Measurements from ENCODE around the gene RWDD3. TPM values are rescaled to one million over a fixed set of nuclear protein-coding genes. Genes with fewer than 3 reads are reported as not detected.

The RWDD3 gene
- polyA plus RNA-seq, 1 donor (not counting 4 experiments of a cell fraction or from before 2014, with no cell fraction given): 15.0 TPM

GRCh38 chr1:95245029-95245428, 11.0 kb downstream of the RWDD3 start:
- TF ChIP-seq CTCF (optimal IDR thresholded peaks at IDR 0.05 in 1 of 3, IDR thresholded peaks at IDR 0.05 in 1 of 3, conservative IDR thresholded peaks at IDR 0.05 in 1 of 3; ENCODE audit: extremely low read depth in 1 of 3, insufficient read depth in 2 of 3, low read length in 3 of 3): no peak
- TF ChIP-seq EZH2 (IDR thresholded peaks at IDR 0.05; ENCODE audit: low read length): no peak
- FAIRE-seq (no peak), DNase-seq (ENCODE audit: low read depth, low spot score) (no peak)
- no peak overlapping the region for H3K4me3 ChIP-seq (ENCODE audit: control insufficient read depth in 2 of 3, extremely low read depth in 1 of 3, insufficient read depth in 2 of 3, low read depth in 1 of 3, low read length in 3 of 3)
- no peaks in the 10 kb centered on the region for H3K27me3 ChIP-seq (ENCODE audit: control insufficient read depth, extremely low read depth, insufficient read depth, low read length)
- peaks cover 4% of the 10 kb centered on the region for H3K4me1 ChIP-seq (ENCODE audit: control insufficient read depth, extremely low read depth, insufficient read depth, low read length)
- dilution Hi-C loops (cut with MboI; ENCODE audit: extremely low pct_ligation_motif_present, low sequenced_read_pairs): no loop called here
- no peaks in the 10 kb centered on the region for H3K9me1 ChIP-seq (ENCODE audit: control insufficient read depth, extremely low read depth, insufficient read depth, low read length)
- no peak overlapping the region for H3K9ac ChIP-seq (ENCODE audit: control insufficient read depth, extremely low read depth, insufficient read depth, low read length)
- peaks cover 0 to 4% of the 10 kb centered on the region in 2 experiments for H3K36me3 ChIP-seq (ENCODE audit: control insufficient read depth in 2 of 2, extremely low read depth in 1 of 2, insufficient read depth in 2 of 2, low read length in 2 of 2)
- peaks cover 4% of the 10 kb centered on the region for H4K20me1 ChIP-seq (ENCODE audit: control insufficient read depth, extremely low read depth, insufficient read depth, low read length)
- no peak overlapping the region for H2AFZ ChIP-seq (ENCODE audit: control insufficient read depth, low read length)
- H3K79me2 ChIP-seq (ENCODE audit: control insufficient read depth, insufficient read depth, low read length): peaks cover 4% of the 10 kb centered on the region
- H3K9me3 ChIP-seq (ENCODE audit: control insufficient read depth, low read depth, low read length): no peaks in the 10 kb centered on the region
- H3K4me2 ChIP-seq (ENCODE audit: control insufficient read depth, extremely low read depth, insufficient read depth, low read depth, low read length): no peak overlapping the region
- no peak overlapping the region for H3K27ac ChIP-seq (ENCODE audit: control insufficient read depth, insufficient read depth, low read length)

- H3K4me1 ChIP-seq (ENCODE audit: control insufficient read depth, extremely low read depth, insufficient read depth, low read length): peaks cover 4% of the 10 kb centered on the region
- peaks cover 0 to 4% of the 10 kb centered on the region in 2 experiments for H3K36me3 ChIP-seq (ENCODE audit: control insufficient read depth in 2 of 2, extremely low read depth in 1 of 2, insufficient read depth in 2 of 2, low read length in 2 of 2)
- no peak overlapping the region for H2AFZ ChIP-seq (ENCODE audit: control insufficient read depth, low read length)
- no peak for DNase-seq (ENCODE audit: low read depth, low spot score)
- TF ChIP-seq CTCF (optimal IDR thresholded peaks at IDR 0.05 in 1 of 3, IDR thresholded peaks at IDR 0.05 in 1 of 3, conservative IDR thresholded peaks at IDR 0.05 in 1 of 3; ENCODE audit: extremely low read depth in 1 of 3, insufficient read depth in 2 of 3, low read length in 3 of 3) (no peak), EZH2 (IDR thresholded peaks at IDR 0.05; ENCODE audit: low read length) (no peak)
- no peaks in the 10 kb centered on the region for H3K27me3 ChIP-seq (ENCODE audit: control insufficient read depth, extremely low read depth, insufficient read depth, low read length)
- FAIRE-seq: no peak
- H3K9ac ChIP-seq (ENCODE audit: control insufficient read depth, extremely low read depth, insufficient read depth, low read length): no peak overlapping the region
- H3K9me3 ChIP-seq (ENCODE audit: control insufficient read depth, low read depth, low read length): no peaks in the 10 kb centered on the region
- dilution Hi-C loops (cut with MboI; ENCODE audit: extremely low pct_ligation_motif_present, low sequenced_read_pairs): no loop called here
- H3K9me1 ChIP-seq (ENCODE audit: control insufficient read depth, extremely low read depth, insufficient read depth, low read length): no peaks in the 10 kb centered on the region
- H3K4me2 ChIP-seq (ENCODE audit: control insufficient read depth, extremely low read depth, insufficient read depth, low read depth, low read length): no peak overlapping the region
- H4K20me1 ChIP-seq (ENCODE audit: control insufficient read depth, extremely low read depth, insufficient read depth, low read length): no peaks in the 10 kb centered on the region
- H3K27ac ChIP-seq (ENCODE audit: control insufficient read depth, insufficient read depth, low read length): no peak overlapping the region
- no peak overlapping the region for H3K4me3 ChIP-seq (ENCODE audit: control insufficient read depth in 2 of 3, extremely low read depth in 1 of 3, insufficient read depth in 2 of 3, low read depth in 1 of 3, low read length in 3 of 3)
- no peaks in the 10 kb centered on the region for H3K79me2 ChIP-seq (ENCODE audit: control insufficient read depth, insufficient read depth, low read length)
These were observed 12.5 kb downstream of the RWDD3 start for GRCh38 chr1:95246511-95246910.

Measured in keratinocyte (primary cell).